H1 (cell line): ENCODE results near the gene TBCD. TPM values are rescaled to one million over a fixed set of nuclear protein-coding genes. Genes with fewer than 3 reads are reported as not detected.

Experiments
- CTCF ChIA-PET: fragments of 300-600 bp; sonication (Branson Sonifier 250); formaldehyde crosslinking; loops from one replicate; lab custom pipeline; 2021; ENCODE audit not compliant: partially characterized antibody; lab: Charles Lee
- POLR2A ChIA-PET: fragments of 300-600 bp; sonication (Branson Sonifier 250); formaldehyde crosslinking; loops from one replicate; lab custom pipeline; 2021; ENCODE audit warnings: inconsistent platforms; ENCODE audit not compliant: partially characterized antibody; lab: Charles Lee
- DNase-seq, 2 experiments: peaks; one replicate each; pipeline versions ENCODE4 v3.0.0 to v3.0.0-alpha.2; 2010 to 2022; ENCODE audit warnings: low spot score in 2 of 2, low read depth in 1 of 2, mixed read lengths in 1 of 2
- FAIRE-seq: peaks from 2 replicates; lab custom pipeline; 2011; peaks lifted over from hg19 to GRCh38; lab: Jason Lieb, UNC
- H2AFZ ChIP-seq: 2 replicates; pipeline ENCODE4 v1.8.1; 2012; ENCODE audit warnings: low read length, inconsistent platforms
- H2AK5ac ChIP-seq: 2 replicates; pipeline ENCODE4 v1.6.1; 2013; ENCODE audit warnings: low read depth, low read length
- H2BK120ac ChIP-seq: replicated peaks from 2 replicates; pipeline ENCODE3; 2013; ENCODE audit warnings: low read depth, low read length, inconsistent platforms
- H2BK12ac ChIP-seq: 2 replicates; pipeline ENCODE4 v1.6.1; 2013; ENCODE audit warnings: low read depth, low read length
- H2BK15ac ChIP-seq: 2 replicates; pipeline ENCODE4 v1.6.1; 2013; ENCODE audit warnings: low read length
- H2BK20ac ChIP-seq: 2 replicates; pipeline ENCODE4 v1.6.1; 2013; ENCODE audit warnings: low read length
- H2BK5ac ChIP-seq: 2 replicates; pipeline ENCODE4 v1.6.1; 2013; ENCODE audit warnings: low read depth, low read length
- H3K14ac ChIP-seq: 2 replicates; pipeline ENCODE4 v1.6.1; 2013; ENCODE audit warnings: inconsistent platforms; ENCODE audit not compliant: insufficient read length
- H3K18ac ChIP-seq: 2 replicates; pipeline ENCODE4 v1.6.1; 2013; ENCODE audit warnings: low read length; ENCODE audit errors: extremely low read depth
- H3K23ac ChIP-seq: 2 replicates; pipeline ENCODE4 v1.6.1; 2013; ENCODE audit warnings: inconsistent platforms; ENCODE audit not compliant: insufficient read length
- H3K23me2 ChIP-seq: 2 replicates; pipeline ENCODE4 v1.6.1; 2013; ENCODE audit warnings: low read depth, low read length
- H3K27ac ChIP-seq: 2 replicates; pipeline ENCODE4 v1.6.1; 2011; ENCODE audit warnings: low read depth, low read length, inconsistent platforms
- H3K27me3 ChIP-seq, 4 experiments: replicated peaks in 1 of 4; 1 replicate in 1 of 4; 2 replicates in 3 of 4; pipeline versions ENCODE4 v1.6.1 to v1.8.1; 2011 to 2013; ENCODE audit warnings: low read length in 3 of 4, mild to moderate bottlenecking in 3 of 4, inconsistent platforms in 2 of 4, mixed read lengths in 2 of 4, moderate library complexity in 1 of 4; ENCODE audit not compliant: control insufficient read depth in 3 of 4, insufficient read depth in 3 of 4; ENCODE audit errors: extremely low read depth in 1 of 4
- H3K36me3 ChIP-seq, 4 experiments: 2 replicates each; pipeline versions ENCODE4 v1.6.1 to v1.8.1; 2011 to 2013; ENCODE audit warnings: mild to moderate bottlenecking in 4 of 4, low read length in 3 of 4, moderate library complexity in 2 of 4, control low read depth in 1 of 4, inconsistent platforms in 1 of 4; ENCODE audit not compliant: insufficient read depth in 4 of 4, control insufficient read depth in 2 of 4
- H3K4ac ChIP-seq: replicated peaks from 2 replicates; pipeline ENCODE3; 2013; ENCODE audit warnings: low read length, low read depth, mixed read lengths, inconsistent platforms; ENCODE audit not compliant: insufficient read length
- H3K4me1 ChIP-seq, 4 experiments: replicated peaks in 1 of 4; 1 replicate in 1 of 4; 2 replicates in 3 of 4; pipeline versions ENCODE4 v1.6.1 to v1.8.1; 2011 to 2013; ENCODE audit warnings: low read length in 3 of 4, inconsistent platforms in 2 of 4, mixed read lengths in 1 of 4; ENCODE audit not compliant: insufficient read depth in 4 of 4, control insufficient read depth in 3 of 4
- H3K4me2 ChIP-seq, 2 experiments: 2 replicates each; pipeline versions ENCODE4 v1.6.1 to v1.8.1; 2011 to 2013; ENCODE audit warnings: low read depth in 2 of 2, low read length in 2 of 2, control low read depth in 1 of 2, inconsistent platforms in 1 of 2, mild to moderate bottlenecking in 1 of 2; ENCODE audit not compliant: insufficient read depth in 1 of 2
- H3K4me3 ChIP-seq, 4 experiments: fragments of 200-600, 300-600 bp in 1 of 4; sonication (generic), shearing (Covaris generic), sonication (Bioruptor Twin) in 1 of 4; 2 replicates each; pipeline versions ENCODE4 v1.5.1 to v1.8.1; 2011 to 2016; ENCODE audit warnings: low read length in 4 of 4, low read depth in 3 of 4, control low read depth in 2 of 4, inconsistent platforms in 2 of 4, mild to moderate bottlenecking in 2 of 4, mixed read lengths in 1 of 4, moderate library complexity in 1 of 4; ENCODE audit not compliant: insufficient read depth in 2 of 4; ENCODE audit errors: extremely low read depth in 1 of 4
- H3K56ac ChIP-seq: replicated peaks from 2 replicates; pipeline ENCODE3; 2013; ENCODE audit warnings: low read depth, mild to moderate bottlenecking, mixed read lengths, low read length, inconsistent platforms; ENCODE audit not compliant: insufficient read length
- H3K79me1 ChIP-seq: 2 replicates; pipeline ENCODE4 v1.6.1; 2013; ENCODE audit warnings: low read depth, low read length, control low read depth
- H3K79me2 ChIP-seq, 2 experiments: 2 replicates each; pipeline versions ENCODE4 v1.6.1 to v1.8.1; 2012 to 2013; ENCODE audit warnings: low read length in 2 of 2, mild to moderate bottlenecking in 2 of 2, inconsistent platforms in 1 of 2; ENCODE audit not compliant: insufficient read depth in 2 of 2, control insufficient read depth in 1 of 2
- H3K9ac ChIP-seq, 4 experiments: replicated peaks in 1 of 4; 1 replicate in 1 of 4; 2 replicates in 3 of 4; pipeline versions ENCODE4 v1.6.1 to v1.8.1; 2011 to 2013; ENCODE audit warnings: low read depth in 3 of 4, low read length in 3 of 4, control low read depth in 2 of 4, mild to moderate bottlenecking in 2 of 4, moderate library complexity in 2 of 4, inconsistent platforms in 1 of 4; ENCODE audit errors: extremely low read depth in 1 of 4
- H3K9me3 ChIP-seq, 2 experiments: 2 replicates each; pipeline versions ENCODE4 v1.6.1 to v1.8.1; 2012 to 2013; ENCODE audit warnings: mild to moderate bottlenecking in 2 of 2, moderate library complexity in 2 of 2, control low read depth in 1 of 2, inconsistent platforms in 1 of 2, low read depth in 1 of 2, low read length in 1 of 2, mixed read lengths in 1 of 2; ENCODE audit not compliant: insufficient read depth in 2 of 2
- H4K20me1 ChIP-seq, 2 experiments: replicated peaks in 1 of 2; 2 replicates each; pipeline versions ENCODE3 to v1.8.1; 2011 to 2013; ENCODE audit warnings: inconsistent platforms in 2 of 2, low read length in 2 of 2, mild to moderate bottlenecking in 1 of 2; ENCODE audit not compliant: insufficient read depth in 2 of 2, control insufficient read depth in 1 of 2
- H4K5ac ChIP-seq: 2 replicates; pipeline ENCODE4 v1.6.1; 2013; ENCODE audit warnings: low read length, low read depth, mixed read lengths, inconsistent platforms; ENCODE audit not compliant: insufficient read length
- H4K8ac ChIP-seq: 2 replicates; pipeline ENCODE4 v1.8.0; 2013; ENCODE audit warnings: mild to moderate bottlenecking, moderate library complexity, low read length, inconsistent platforms; ENCODE audit not compliant: insufficient read depth; ENCODE audit errors: extremely low read depth
- H4K91ac ChIP-seq: replicated peaks from 2 replicates; pipeline ENCODE3; 2013; ENCODE audit warnings: low read length, mixed read lengths, inconsistent platforms; ENCODE audit not compliant: insufficient read length
- KDM5A ChIP-seq: fragments of 200-600 bp; IDR thresholded peaks from 2 replicates; pipeline ENCODE4 v1.7.1; 2012; ENCODE audit warnings: mild to moderate bottlenecking, low read length, inconsistent platforms, mixed read lengths
- WGBS, 2 experiments: shearing (Covaris generic) in 1 of 2; methylation state at CpG; one replicate each; pipeline versions ENCODE4 v1.1.6 to v1.1.7; 2013 to 2015; ENCODE audit warnings: low lambda C conversion rate in 2 of 2, mixed read lengths in 2 of 2, inconsistent platforms in 1 of 2, low coverage in 1 of 2, missing lambda C conversion rate in 1 of 2; ENCODE audit not compliant: insufficient replicate concordance in 2 of 2, insufficient coverage in 1 of 2, insufficient read length in 1 of 2; ENCODE audit errors: extremely low coverage in 1 of 2, missing lambda C conversion rate in 1 of 2; 5-methylcytosine and 5-hydroxymethylcytosine counted together
- polyA plus RNA-seq, 7 experiments: library from polyadenylated mRNA; depleted of rRNA in 3 of 7; stranded (reverse) in 5 of 7; unstranded in 2 of 7; fragments of >200 nt in 5 of 7; fragments of 200-250 nt in 2 of 7; gene quantifications; 1 replicate in 5 of 7; 2 replicates in 1 of 7; 4 replicates in 1 of 7; pipeline versions ENCODE4 v1.2.1 to v1.2.3, GENCODE V29; 2011 to 2013; ENCODE audit warnings: missing spikeins in 2 of 7, mixed read lengths in 2 of 7
- total RNA-seq: library from RNA; stranded (reverse); fragmentation: NEBNext Ultra II Directional; extraction: Animal tissue kit (Norgen Biotek cat#: 25700); gene quantifications from 2 replicates; pipeline ENCODE4 v1.2.1, GENCODE V29; 2021

The TBCD gene
- total and polyA plus RNA-seq, 2 of the 8 experiments (the other 6 are each of a cell fraction or from before 2014, with no cell fraction given), result 118 to 162 TPM

DNA sequence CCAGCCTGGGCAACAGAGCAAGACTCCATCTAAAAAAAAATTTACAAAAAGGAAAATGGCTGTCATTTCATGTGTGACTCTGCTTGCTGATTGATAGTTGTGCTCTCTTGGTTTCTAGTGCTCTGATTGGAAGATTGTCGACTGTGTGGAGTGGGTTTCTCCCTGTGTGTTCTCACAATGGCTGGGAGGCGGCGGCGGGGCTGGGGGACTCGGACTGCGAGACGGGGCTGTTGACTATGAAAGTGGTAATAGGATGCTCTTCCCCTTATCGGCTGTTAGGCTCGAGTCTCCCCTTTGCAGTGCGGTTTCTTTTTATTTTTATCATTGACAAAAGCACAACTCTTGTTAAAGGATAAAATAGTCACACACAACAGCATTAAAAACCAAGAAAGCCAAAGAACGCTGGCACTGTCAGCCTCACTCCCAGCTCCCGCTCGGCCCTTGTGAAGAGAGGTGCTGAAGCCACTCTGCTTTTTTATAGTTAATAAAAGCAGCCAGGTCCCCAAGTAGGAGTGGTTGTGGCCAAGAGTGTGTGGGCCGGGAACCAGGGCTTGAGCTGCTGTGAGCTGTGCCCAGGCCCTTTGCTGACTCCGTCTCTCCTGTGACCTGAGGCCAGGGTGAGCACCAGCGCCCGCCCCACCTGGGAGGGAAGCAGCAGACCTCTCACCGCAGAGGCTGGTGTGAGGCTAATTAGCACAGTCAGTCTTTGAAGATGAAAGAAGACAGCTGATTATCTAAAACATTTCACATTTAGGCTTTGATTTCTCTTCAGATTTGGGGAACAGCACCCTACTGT is 36.5 kb downstream of the TBCD start:
- CTCF ChIA-PET, result interaction anchor here (1.1 kb wide), 1 partner anchor 216 kb away, joined by 3 read pairs; no protein-coding TSS in a partner anchor
- 96% methylated on average over 18 of the region's 18 CpGs; no CpG with 5 or more reads in 1 of the 2 experiments for WGBS, 2 experiments

More for the DNA sequence above, 36.5 kb downstream of the TBCD start:
- FAIRE-seq (no peak), DNase-seq (no peak)
- POLR2A ChIA-PET, result no interaction called here
- H2BK12ac ChIP-seq, result no peak overlapping the region
- no peak overlapping the region for H4K91ac ChIP-seq
- peaks cover 7 to 25% of the 10 kb centered on the region in 2 experiments for H4K20me1 ChIP-seq
- no peak overlapping the region for H4K5ac ChIP-seq
- no peak overlapping the region for H4K8ac ChIP-seq
- H3K9me3 ChIP-seq, result no peaks in the 10 kb centered on the region
- H3K79me1 ChIP-seq, result peaks cover 24% of the 10 kb centered on the region
- no peak overlapping the region for H3K4ac ChIP-seq
- no peak overlapping the region for H3K4me2 ChIP-seq
- no peak for TF ChIP-seq KDM5A
- TF ChIP-seq, all 59 proteins: peak for 0
- Histone ChIP-seq H2BK15ac (no peak overlapping the region), H2BK5ac (no peak overlapping the region), H3K27me3 (no peaks in the 10 kb centered on the region), H2AK5ac (no peak overlapping the region), H2BK20ac (no peak overlapping the region), H3K27ac (no peak overlapping the region), H3K23me2 (0 out of 2 replicates have a peak, but pooled peaks cover 2% of the 10 kb centered on the region), H3K56ac (no peak overlapping the region), H3K36me3 (peaks cover 1 to 8% (median 5%) of the 10 kb centered on the region in 4 experiments; a peak in 6 of 8 replicates), H3K79me2 (peaks cover 0 to 29% of the 10 kb centered on the region in 2 experiments; a peak in 2 of 4 replicates), H3K23ac (no peak overlapping the region), H3K4me1 (no peaks in the 10 kb centered on the region), H3K18ac (no peak overlapping the region), H2AFZ (no peak overlapping the region), H2BK120ac (no peak overlapping the region), H3K4me3 (no peak overlapping the region), H3K14ac (no peak overlapping the region), H3K9ac (no peak overlapping the region; a peak in 1 of 7 replicates)
